ENCODE measurements around the gene KCNE1. TPM values are rescaled to one million over a fixed set of nuclear protein-coding genes. Genes with fewer than 3 reads are reported as not detected.

KCNE1 gene
- total RNA-seq, 3 donors from 2014 or later = 0.32 to 1.4 (median 0.55) TPM

GRCh38 chr21:34511181-34511580, 829 bp downstream of the KCNE1 start:
- no peak for TF ChIP-seq CTCF (IDR thresholded peaks at IDR 0.05)
- ATAC-seq (peak; percentile 14), DNase-seq (no peak)
- no peak overlapping the region for H3K4me3 ChIP-seq
- no peaks in the 10 kb centered on the region for H3K36me3 ChIP-seq (ENCODE audit: low read depth)
- intact Hi-C loops (cut with DNase I, micrococcal nuclease) = no loop called here
- H3K9me3 ChIP-seq = no peaks in the 10 kb centered on the region
- H3K4me1 ChIP-seq (ENCODE audit: low read depth) = peaks cover 7% of the 10 kb centered on the region

GRCh38 chr21:34510148-34511142, 1.6 kb downstream of the KCNE1 start:
- no peak overlapping the region for H3K4me3 ChIP-seq
- no peaks in the 10 kb centered on the region for H3K9me3 ChIP-seq
- H3K4me1 ChIP-seq (ENCODE audit: low read depth) = peaks cover 7% of the 10 kb centered on the region
- ATAC-seq = peak; percentile 96
- TF ChIP-seq CTCF (IDR thresholded peaks at IDR 0.05) = peak; percentile 80
- intact Hi-C loops (cut with DNase I, micrococcal nuclease) = no loop called here
- DNase-seq = peak; percentile 84 to 96 (median 93)
- no peaks in the 10 kb centered on the region for H3K36me3 ChIP-seq (ENCODE audit: low read depth)

GRCh38 chr21:34509151-34509550, 2.9 kb downstream of the KCNE1 start:
- Histone ChIP-seq H3K9me3 (no peaks in the 10 kb centered on the region), H3K36me3 (ENCODE audit: low read depth) (no peaks in the 10 kb centered on the region), H3K4me1 (ENCODE audit: low read depth) (peaks cover 7% of the 10 kb centered on the region), H3K4me3 (no peak overlapping the region)
- no peak for ATAC-seq
- no peak for DNase-seq
- no peak for TF ChIP-seq CTCF (IDR thresholded peaks at IDR 0.05)
- intact Hi-C loops (cut with DNase I, micrococcal nuclease) = no loop called here

GRCh38 chr21:34504595-34504994, 7.4 kb downstream of the KCNE1 start:
- DNase-seq = no peak

GRCh38 chr21:34502480-34503106, 9.4 kb downstream of the KCNE1 start:
- no peaks in the 10 kb centered on the region for H3K4me1 ChIP-seq (ENCODE audit: low read depth)
- TF ChIP-seq CTCF (IDR thresholded peaks at IDR 0.05) = no peak
- H3K9me3 ChIP-seq = peaks cover 3% of the 10 kb centered on the region
- ATAC-seq (no peak), DNase-seq (no peak)
- no peak overlapping the region for H3K4me3 ChIP-seq
- intact Hi-C loops (cut with DNase I, micrococcal nuclease) = no loop called here
- no peaks in the 10 kb centered on the region for H3K36me3 ChIP-seq (ENCODE audit: low read depth)

More at GRCh38 chr21:34504595-34504994, 7.4 kb downstream of the KCNE1 start:
- ATAC-seq = no peak
- H3K36me3 ChIP-seq (ENCODE audit: low read depth) = no peaks in the 10 kb centered on the region
- H3K4me3 ChIP-seq = no peak overlapping the region
- intact Hi-C loops (cut with DNase I, micrococcal nuclease) = no loop called here
- H3K9me3 ChIP-seq = no peaks in the 10 kb centered on the region
- TF ChIP-seq CTCF (IDR thresholded peaks at IDR 0.05) = no peak
- no peaks in the 10 kb centered on the region for H3K4me1 ChIP-seq (ENCODE audit: low read depth)

Measured in mucosa of descending colon (tissue), 3 donors.